HG03575 (cell line): ENCODE results near the gene TLE5.
"Not testable (repeated sequence)": the region's sequence is repeated elsewhere in the genome, so short reads cannot be mapped to it uniquely, and the experiment has no call there.

Experiments
- ATAC-seq: cut with Tn5 transposase; IDR thresholded peaks from one replicate; pipeline ENCODE4 v1.9.1; 2021; ENCODE audit not compliant: unreplicated experiment, insufficient number of reproducible peaks, low FRiP score; ENCODE audit errors: extremely low read depth

TLE5 gene

DNA sequence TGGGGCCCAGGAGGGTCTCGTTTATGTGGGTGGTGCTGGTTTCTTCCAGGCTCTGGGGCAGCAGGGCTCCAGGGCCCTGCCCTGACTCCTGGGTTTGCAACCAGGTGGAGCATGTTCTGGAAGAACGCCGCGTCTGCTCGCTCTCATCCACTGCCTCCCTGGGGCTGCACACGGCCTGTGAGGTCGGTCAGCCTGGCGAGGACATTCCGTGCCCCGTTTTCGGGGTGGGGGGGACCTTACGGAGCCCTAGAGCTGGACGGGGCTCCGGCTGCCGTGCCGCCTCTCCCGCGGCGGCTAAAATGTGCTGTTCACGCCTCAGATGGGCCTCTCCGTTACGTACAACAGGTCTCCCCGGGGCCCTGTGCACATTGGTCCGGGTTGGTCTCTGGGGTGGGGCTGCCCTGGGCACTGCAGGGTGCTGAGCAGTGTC is 35.2 kb upstream of the TLE5 start:
- no peak for ATAC-seq

DNA sequence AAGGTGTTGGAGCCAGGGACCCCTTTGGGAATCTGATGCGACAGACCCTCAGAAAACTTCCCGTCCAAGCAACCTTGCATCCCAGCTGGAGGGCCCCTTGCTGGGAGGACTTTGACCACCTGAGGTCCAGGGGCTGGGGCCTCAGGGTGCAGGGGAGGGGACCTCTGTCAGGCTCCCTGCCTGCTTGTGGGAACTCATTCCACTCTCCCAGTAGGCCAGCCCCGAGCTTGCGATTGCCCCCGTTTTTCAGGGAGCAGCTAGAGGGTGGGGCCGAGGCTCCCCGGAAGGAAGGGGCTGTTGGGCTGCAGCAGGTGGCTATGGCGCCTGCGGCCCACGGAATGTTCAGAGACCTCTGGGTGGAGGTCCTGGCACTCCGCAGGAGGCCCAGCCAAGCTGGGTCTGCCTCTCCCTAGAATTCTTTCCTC is 34.6 kb upstream of the TLE5 start:
- no peak for ATAC-seq

- ATAC-seq = no peak
Measured at GRCh38 chr19:3096267-3096901, 34.1 kb upstream of the TLE5 start.

GRCh38 chr19:3095441-3096191 is 33.3 kb upstream of the TLE5 start:
- ATAC-seq = no peak

- no peak for ATAC-seq
Measured at GRCh38 chr19:3094601-3095440, 32.5 kb upstream of the TLE5 start.

DNA sequence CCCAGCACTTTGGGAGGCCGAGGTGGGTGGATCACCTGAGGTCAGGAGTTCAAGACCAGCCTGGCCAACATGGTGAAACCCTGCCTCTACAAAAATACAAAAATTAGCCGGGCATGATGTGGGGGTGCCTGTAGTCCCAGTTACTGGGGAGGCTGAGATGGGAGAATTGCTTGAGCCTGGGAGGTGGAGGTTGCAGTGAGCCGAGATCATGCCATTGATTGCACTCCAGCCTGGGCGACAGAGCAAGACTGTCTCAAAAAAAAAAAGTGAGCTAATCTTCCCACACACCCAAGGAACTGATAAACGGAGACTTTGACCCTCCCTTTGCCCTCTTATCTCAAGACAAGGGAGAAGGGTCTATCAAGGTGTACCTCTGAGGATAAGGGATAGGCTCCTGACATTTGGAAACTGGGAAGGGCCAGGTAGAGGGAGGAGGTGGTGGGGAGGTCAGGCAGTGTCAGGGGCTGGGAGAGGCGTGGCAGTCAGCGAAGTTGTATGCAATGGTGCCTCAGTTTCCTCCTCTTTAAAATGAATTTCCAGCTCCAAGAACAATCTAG is 27.1 kb upstream of the TLE5 start:
- not testable (repeated sequence) for ATAC-seq

GRCh38 chr19:3087769-3088168 is 25.5 kb upstream of the TLE5 start:
- ATAC-seq = no peak

DNA sequence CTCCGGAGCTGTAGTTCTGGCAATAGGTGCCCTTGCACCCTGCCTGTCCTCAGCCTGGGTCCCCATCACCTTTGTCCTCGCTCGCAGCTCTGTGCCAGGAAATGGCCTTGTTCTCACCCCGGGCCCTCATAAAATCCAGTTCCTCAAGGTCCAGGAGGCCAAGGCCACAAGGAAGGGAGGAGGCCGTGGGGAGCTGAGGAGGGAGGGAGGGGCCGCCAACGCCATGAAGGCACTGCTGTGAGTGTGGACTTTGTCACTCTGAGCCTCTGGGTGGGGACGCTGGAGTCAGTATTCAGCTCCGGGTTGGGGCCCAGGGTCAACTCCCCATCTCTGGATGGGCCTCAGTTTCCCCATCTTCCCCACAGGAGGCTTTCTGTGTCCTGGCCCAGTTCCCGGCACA is 22.6 kb upstream of the TLE5 start:
- no peak for ATAC-seq

GRCh38 chr19:3083964-3084363 is 21.7 kb upstream of the TLE5 start:
- no peak for ATAC-seq

- ATAC-seq = no peak
Measured at GRCh38 chr19:3082331-3082730, 20.0 kb upstream of the TLE5 start.

- ATAC-seq = no peak
Measured at GRCh38 chr19:3080286-3080685, 18.0 kb upstream of the TLE5 start.

DNA sequence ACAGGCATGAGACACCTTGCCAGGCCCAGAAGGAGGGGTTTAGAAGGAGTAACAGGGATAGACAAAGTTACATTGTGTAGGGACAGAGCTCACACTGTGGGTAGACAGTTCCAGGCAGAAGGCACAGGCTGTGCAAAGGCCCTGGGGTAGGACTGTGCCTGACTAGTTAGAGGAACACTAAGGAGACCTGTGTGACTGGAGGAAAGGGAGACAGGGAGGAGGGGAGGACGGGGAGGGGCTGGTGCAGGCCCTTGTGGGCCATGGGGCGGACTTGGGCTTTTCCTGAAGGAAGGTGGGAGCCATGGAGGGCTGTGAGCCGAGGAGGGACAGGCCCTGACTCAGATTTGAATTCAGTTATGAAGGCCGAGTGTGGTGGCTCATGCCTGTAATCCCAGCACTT is 17.3 kb upstream of the TLE5 start:
- ATAC-seq = no peak

GRCh38 chr19:3075605-3076431 is 13.5 kb upstream of the TLE5 start:
- ATAC-seq = no peak

DNA sequence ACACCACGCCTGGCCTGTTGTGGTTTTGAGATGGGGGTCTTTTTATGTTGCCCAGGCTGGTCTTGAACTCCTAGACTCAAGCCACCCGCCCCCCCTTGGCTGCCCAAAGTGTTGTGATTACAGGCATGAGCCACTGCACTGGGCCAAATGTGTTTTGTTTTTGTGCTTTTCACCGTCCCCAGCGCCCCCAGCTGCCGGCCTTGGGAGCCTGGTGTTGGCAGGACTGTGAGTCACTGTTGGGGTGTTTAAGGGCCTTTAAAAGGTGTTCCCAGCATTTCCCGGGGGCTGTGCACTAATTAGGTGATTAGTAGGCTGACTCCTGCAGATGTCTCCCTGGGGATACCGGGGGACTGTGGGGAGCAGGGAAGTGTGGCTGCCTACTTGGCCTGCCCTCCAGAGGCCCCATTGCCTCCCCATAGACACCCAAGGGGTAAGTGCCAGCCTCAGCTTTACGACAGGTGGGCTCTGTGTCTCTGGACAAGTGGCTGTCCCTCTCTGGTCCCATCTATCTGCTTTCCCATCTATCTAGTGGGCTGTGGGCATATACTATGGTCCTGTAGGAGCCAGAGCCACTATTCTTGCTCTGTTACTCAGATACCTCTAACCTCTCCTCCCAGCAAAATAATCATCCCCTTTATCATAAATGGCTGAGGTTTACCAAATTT is 11.8 kb upstream of the TLE5 start:
- no peak for ATAC-seq

GRCh38 chr19:3073159-3073563 is 10.9 kb upstream of the TLE5 start:
- ATAC-seq = no peak

DNA sequence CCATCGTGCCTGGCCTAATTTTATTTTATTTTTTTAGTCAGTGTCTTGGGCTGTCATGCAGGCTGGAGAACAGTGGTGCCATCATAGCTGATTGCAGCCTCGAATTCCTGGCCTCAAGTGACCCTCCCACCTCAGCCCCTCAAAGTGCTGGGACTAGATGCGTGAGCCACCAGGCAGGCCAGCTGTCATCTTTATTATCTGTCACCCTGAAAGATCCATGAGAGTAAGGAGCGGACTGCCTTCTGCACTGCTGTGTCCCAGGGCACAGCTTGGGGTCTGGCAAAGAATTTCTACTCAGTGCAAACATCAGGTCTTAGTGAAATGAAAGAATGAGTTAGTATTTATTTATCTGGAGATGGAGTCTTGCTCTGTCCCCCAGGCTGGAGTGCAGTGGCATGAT is 9.5 kb upstream of the TLE5 start:
- no peak for ATAC-seq

- ATAC-seq = no peak
Measured at GRCh38 chr19:3068071-3068470, 5.8 kb upstream of the TLE5 start.

- ATAC-seq = no peak
Measured at GRCh38 chr19:3067563-3067962, 5.3 kb upstream of the TLE5 start.
